Measurements from ENCODE around the gene SLC48A1.

Gene SLC48A1

DNA sequence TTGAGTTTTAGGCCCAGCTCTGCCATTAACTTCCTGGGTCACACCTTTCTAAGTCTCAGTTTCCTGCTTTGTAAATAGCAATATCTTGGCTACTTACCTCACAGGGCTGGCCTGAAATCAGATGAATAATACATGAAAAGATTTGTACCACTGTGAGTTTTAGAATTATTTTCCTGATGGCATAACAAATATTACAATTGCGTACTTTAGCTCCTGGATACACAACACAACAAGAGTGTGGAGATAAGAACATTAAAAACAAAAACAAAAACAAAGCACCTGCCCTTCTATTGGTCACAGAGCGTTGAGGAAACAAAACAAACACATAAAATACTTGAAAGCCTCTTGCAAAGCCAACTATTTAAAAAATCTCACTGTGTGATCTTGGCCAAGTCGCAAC is 51.6 kb downstream of the SLC48A1 start:
- no peak for DNase-seq (ENCODE audit: low read depth, low spot score)

DNA sequence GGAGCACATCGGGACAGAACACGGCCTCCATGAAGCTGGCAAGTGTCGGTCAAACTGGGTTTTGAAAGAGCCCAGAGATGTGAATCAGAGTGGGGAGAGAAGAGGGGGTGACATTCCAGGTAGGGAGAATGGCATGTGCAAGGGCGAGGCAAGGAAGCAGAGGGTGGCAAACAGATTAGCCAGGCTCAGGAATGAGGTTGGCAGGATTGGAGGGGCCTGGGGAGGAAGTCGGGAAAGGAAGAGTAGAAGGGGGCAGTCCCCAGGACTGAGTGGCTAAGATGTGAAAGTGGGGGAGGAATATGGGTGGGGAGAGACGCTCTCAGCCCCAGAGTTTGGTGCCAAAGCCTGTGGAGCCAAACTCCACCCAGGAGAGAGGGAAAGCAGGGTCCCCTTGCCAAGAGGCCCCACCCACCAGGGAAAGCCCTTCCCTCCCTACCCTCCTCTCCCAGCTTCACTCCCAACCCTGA is 52.2 kb downstream of the SLC48A1 start:
- no peak for DNase-seq (ENCODE audit: low read depth, low spot score)

DNA sequence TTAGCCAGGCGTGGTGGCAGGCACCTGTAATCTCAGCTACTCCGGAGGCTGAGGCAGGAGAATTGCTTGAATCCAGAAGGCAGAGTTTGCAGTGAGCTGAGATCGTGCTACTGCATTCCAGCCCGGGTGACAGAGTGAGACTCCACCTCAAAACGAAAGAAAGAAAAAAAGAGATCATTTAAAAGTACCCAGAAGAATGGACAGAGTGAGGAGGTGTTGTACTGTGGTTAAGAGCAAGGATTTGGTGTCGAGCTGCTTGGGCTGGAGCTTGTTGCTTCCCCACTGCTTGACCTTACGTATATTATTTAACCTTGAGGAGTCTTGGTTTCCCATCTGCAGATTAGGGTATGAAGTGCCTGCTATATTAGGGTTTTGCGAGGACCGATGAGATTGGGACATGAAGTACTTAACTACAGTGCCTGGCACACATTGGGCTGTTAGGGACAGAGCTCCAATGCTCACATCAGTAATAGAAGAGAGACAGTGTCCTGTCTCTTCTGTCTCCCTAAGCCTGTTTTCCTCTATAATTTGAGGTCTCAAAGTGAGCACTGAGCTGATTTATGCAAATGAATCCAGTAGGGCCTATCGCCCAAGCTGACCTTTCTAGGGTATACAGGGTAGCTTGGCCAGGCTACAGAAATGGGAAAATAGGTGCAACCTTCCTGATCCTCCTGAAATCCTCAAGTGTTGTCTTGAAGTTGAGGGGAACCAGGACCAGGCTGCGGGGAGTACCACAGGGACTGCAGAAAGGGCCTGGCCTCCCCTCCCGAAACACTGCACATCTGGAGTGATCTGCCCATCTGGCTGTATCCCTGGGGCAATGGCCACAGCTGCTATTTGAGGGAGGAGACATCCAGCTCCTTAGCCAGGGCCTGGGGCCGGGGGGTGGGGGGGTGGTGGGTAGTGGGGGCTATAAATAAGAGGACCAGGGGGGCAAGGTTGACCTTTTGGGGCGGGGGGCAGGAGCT is 55.3 kb downstream of the SLC48A1 start:
- DNase-seq (ENCODE audit: low read depth, low spot score) = no peak

DNA sequence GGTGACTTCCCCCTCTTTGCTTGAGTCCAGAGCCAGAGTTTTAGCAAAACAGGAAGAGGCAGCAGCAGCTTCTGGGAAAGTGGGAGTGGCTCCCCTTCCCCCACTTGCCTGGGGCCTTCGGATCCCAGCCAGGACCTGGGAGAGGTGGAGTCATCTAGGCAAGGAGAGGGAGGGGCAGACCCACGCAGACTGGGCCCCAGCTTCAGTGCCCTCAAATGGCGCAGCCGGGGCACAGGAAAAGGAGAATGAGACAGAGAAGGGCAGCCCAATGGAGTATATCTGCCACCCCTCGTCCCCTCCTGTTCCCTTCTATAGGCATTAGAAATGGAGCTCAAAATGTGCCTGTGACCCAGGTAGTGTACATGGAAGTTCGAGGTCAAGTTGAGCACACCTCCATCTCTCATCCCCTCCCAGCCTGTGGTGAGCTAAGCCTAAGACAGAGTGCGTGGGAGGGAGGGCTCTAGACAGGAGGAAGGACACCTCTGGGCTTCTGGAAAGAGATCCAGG is 56.0 kb downstream of the SLC48A1 start:
- no peak for DNase-seq (ENCODE audit: low read depth, low spot score)

DNA sequence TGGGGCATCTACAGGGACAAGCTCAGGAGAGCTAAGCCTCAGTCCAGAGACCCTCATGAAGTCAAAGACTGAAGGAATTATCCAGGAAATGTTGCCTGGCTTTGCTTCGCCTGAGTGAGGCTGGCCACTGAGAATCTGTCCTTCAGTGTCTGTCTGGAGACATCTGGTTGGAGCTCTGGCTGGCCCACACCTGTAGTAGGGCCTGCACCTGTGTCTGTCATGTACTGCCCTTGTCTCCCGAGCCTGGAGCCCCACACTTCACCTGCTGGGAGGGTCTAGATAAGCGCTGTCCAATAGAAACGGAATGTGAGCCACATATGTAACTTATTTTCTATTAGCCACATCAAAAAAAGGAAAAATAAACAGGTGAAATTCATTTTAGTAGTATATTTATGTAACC is 56.5 kb downstream of the SLC48A1 start:
- DNase-seq (ENCODE audit: low read depth, low spot score) = no peak

Measured in smooth muscle cell of the brain vasculature (primary cell).